IPS-NIHi11 (cell line): ENCODE data around the gene SPATA6L.

Experiments
- DNase-seq: peaks from one replicate; pipeline ENCODE4 v3.0.0; 2012; ENCODE audit warnings: mixed read lengths, low spot score

Gene SPATA6L

DNA sequence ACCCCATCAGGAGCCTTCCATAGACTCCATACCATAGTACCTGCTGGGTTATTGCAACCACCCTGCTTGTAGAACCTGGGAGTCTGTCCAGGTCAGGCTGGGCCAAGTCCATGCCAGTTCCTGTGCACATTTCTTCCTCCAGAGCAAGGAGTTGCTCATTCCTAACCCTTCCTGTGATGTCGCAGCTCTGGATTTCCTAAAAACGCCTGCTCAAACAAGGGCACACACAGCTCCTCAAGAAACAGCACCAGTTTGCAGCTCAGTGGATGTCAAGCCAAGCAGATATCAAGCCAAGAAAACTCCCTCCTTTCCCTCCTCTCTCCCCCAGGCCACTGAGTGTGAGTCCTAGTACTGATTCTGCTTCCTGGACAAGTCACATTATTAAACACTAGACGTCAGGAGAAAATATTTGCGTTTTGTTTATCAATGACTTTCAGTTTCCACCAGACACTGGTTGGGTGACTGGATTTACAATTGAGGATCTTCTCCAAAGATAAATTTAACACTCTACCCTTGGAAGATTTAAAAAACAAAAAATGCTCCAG is 116.5 kb downstream of the SPATA6L start:
- no peak for DNase-seq

DNA sequence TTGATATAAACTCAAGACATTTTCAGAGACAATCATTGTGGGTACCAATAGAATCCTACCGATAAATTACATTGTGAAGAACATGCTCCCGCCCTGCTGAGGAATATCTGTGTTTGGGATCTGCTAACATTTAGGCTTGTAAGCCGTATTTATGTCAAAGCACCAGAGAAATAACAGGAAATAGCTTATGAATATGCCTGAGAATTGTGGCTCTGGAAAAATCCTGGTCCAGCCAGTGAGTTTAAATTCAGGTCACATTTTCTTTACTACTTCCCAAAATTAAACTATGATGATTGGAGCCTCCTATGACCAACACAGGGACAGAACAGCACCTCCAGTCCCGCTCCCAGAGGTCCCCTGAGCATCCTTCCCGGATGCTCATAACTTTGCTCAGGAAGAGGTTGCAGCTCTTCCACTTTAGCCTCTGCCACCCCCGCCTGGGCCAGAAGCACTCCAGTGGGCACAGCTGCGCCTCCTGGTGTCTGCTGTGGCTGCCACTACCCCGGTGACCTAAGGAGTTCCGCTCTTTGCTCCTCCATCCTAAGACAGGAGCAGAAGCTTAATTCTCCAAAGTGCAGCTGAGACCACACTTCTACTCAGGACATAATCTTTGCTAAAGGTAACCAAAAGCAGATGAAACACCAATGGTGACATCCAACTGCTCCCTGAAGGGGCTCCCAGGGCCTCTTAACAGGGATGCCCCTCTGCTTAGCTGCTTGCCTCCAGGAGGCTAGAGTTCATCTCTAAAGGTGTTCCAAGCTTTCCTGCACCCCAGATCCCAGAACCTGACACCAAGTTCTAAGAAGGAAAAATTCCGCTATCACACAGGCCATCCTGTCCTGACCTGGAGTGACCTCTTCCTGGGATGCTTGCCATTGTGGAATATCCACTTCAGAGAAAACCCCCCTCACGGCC is 117.2 kb downstream of the SPATA6L start:
- DNase-seq: peak; percentile 62
